Glomerular visceral epithelial cell (primary cell): ENCODE data around the gene CABCOCO1.

Experiments
- DNase-seq: peaks from one replicate; pipeline ENCODE4 v3.0.0-alpha.2; 2016; ENCODE audit errors: extremely low spot score

CABCOCO1 gene

DNA sequence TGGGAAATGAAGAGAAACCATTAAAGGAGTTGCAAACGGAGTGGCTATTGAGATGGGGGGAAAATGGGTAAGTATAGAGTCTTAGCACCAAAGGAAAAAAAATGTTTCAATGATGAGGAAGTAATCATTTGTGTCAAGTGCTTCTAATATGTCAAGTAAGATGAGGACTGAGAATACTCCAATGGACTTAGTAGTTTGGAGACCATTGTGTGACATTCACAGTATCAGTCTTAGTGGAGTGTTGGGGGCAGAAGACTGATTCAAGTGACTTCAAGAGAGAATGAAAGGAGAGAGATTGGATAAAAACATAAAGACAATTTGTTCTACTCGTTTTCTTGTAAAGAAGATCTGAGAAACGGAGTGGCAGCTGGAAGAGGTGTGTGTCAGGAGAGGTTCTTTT lies 150.2 kb downstream of the CABCOCO1 start:
- DNase-seq = no peak

DNA sequence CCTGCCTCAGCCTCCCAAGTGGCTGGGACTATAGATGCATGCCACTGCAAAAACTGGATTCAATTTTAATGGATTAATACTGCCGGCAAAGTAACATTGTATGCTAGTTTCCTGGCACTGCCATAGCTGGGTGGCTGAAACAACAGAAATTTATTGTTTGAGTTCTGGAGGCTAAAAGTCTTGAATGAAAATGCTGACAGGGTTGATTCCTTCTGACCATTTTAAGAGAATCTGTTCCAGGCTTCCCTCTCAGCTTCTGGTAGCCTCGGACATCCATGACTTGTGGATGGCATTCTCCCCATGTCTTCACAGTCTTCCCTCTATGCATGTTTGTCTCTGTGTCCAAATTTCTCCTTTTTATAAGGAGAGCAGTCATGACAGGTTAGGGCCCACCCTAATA lies 151.4 kb downstream of the CABCOCO1 start:
- DNase-seq = no peak

DNA sequence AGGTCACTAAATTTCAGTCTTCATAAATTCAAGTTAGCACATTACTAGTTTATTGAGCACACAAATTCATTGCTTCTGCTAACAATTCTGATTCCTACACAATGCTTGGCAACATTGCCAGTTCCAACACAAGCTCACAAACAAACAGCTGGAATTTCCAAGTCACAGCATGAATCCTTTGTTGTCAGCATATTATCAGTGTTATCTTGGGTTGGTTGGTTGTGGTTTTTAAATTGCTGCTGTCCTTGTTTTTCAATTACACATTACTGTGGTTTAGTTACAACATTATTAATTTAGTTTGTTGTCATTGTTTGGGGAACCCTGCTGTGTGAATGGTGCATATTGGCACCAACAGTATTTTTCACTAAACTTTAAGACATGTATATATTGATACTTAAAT lies 152.8 kb downstream of the CABCOCO1 start:
- no peak for DNase-seq
